ENCODE data around the gene NOXA1.
A peak's percentile ranks its signal among the peaks of the same experiment; 100 is the strongest.
"Not testable (repeated sequence)": the region's sequence is repeated elsewhere in the genome, so short reads cannot be mapped to it uniquely, and the experiment has no call there.

The NOXA1 gene

GRCh38 chr9:137422604-137423513 is at the start of gene NOXA1, which contains the start of gene EXD3:
Gene NOXA1 (plus strand): TSS chr9:137423393. CDS start chr9:137423530, 137 bp downstream.
Gene EXD3 (minus strand): TSS chr9:137423162. CDS start chr9:137395357, 27,805 bp downstream.
- DNase-seq, result peak; percentile 97

- no peak for DNase-seq
Observed at GRCh38 chr9:137373611-137373980, 49.6 kb upstream of the NOXA1 start.

- no peak for DNase-seq
Observed at GRCh38 chr9:137374131-137374845, 48.9 kb upstream of the NOXA1 start.

- DNase-seq, result no peak
Observed at GRCh38 chr9:137375321-137376058, 47.7 kb upstream of the NOXA1 start.

- DNase-seq, result no peak
Observed at GRCh38 chr9:137376386-137376785, 46.8 kb upstream of the NOXA1 start.

GRCh38 chr9:137378688-137379410 is 44.3 kb upstream of the NOXA1 start:
- not testable (repeated sequence) for DNase-seq

GRCh38 chr9:137379761-137380161 is 43.4 kb upstream of the NOXA1 start:
- no peak for DNase-seq

- no peak for DNase-seq
Observed at GRCh38 chr9:137380171-137380570, 43.0 kb upstream of the NOXA1 start.

GRCh38 chr9:137380606-137381005 is 42.6 kb upstream of the NOXA1 start:
- no peak for DNase-seq

GRCh38 chr9:137381501-137382443 is 41.4 kb upstream of the NOXA1 start:
- DNase-seq, result no peak

- no peak for DNase-seq
Observed at GRCh38 chr9:137382444-137383080, 40.6 kb upstream of the NOXA1 start.

- DNase-seq, result peak; percentile 34
Observed at GRCh38 chr9:137383081-137383783, 40.0 kb upstream of the NOXA1 start.

GRCh38 chr9:137383784-137384756 is 39.1 kb upstream of the NOXA1 start:
- no peak for DNase-seq

- no peak for DNase-seq
Observed at GRCh38 chr9:137385061-137385655, 38.0 kb upstream of the NOXA1 start.

- DNase-seq, result not testable (repeated sequence)
Observed at GRCh38 chr9:137386507-137387113, 36.6 kb upstream of the NOXA1 start.

- DNase-seq, result peak; percentile 55
Observed at GRCh38 chr9:137387114-137387890, 35.9 kb upstream of the NOXA1 start.
